Glutamatergic neuron (in vitro differentiated cells): ENCODE results near the gene SPATA31C2. TPM values are rescaled to one million over a fixed set of nuclear protein-coding genes. Genes with fewer than 3 reads are reported as not detected.

Experiments
- DNase-seq: peaks from one replicate; pipeline ENCODE4 v3.0.0; 2022
- H3K27ac Mint-ChIP-seq: one replicate; pipeline ENCODE4 v1.8.0; 2020; ENCODE audit warnings: mild to moderate bottlenecking, mixed read lengths, inconsistent platforms; ENCODE audit not compliant: unreplicated experiment
- H3K27me3 Mint-ChIP-seq: one replicate; pipeline ENCODE4 v1.8.0; 2020; ENCODE audit warnings: mild to moderate bottlenecking, moderate library complexity, mixed read lengths, inconsistent platforms; ENCODE audit not compliant: unreplicated experiment
- H3K36me3 Mint-ChIP-seq: one replicate; pipeline ENCODE4 v1.8.0; 2020; ENCODE audit warnings: mild to moderate bottlenecking, mixed read lengths, inconsistent platforms; ENCODE audit not compliant: unreplicated experiment
- H3K4me1 Mint-ChIP-seq: one replicate; pipeline ENCODE4 v1.8.0; 2020; ENCODE audit warnings: mild to moderate bottlenecking, low read depth, mixed read lengths, inconsistent platforms; ENCODE audit not compliant: unreplicated experiment
- H3K4me3 Mint-ChIP-seq: one replicate; pipeline ENCODE4 v1.8.0; 2020; ENCODE audit warnings: mild to moderate bottlenecking, mixed read lengths, inconsistent platforms; ENCODE audit not compliant: unreplicated experiment
- H3K9me3 Mint-ChIP-seq: one replicate; pipeline ENCODE4 v1.8.0; 2020; ENCODE audit warnings: mild to moderate bottlenecking, moderate library complexity, mixed read lengths, inconsistent platforms; ENCODE audit not compliant: unreplicated experiment
- CTCF ChIP-seq: fragments of 200-600 bp; sonication (generic); IDR thresholded peaks from one replicate; pipeline ENCODE4 v1.5.0; 2021; ENCODE audit not compliant: partially characterized antibody, unreplicated experiment
- total RNA-seq: library from RNA; stranded (reverse); fragmentation: NEBNext Ultra II Directional; extraction: Animal tissue kit (Norgen Biotek cat#: 25700); gene quantifications from one replicate; pipeline ENCODE4 v1.2.1, GENCODE V29; 2021; ENCODE audit not compliant: unreplicated experiment

The SPATA31C2 gene
- total RNA-seq, 1 donor from 2014 or later: not detected

- H3K36me3 Mint-ChIP-seq: no peaks in the 10 kb centered on the region
- no peak for DNase-seq
- H3K4me1 Mint-ChIP-seq: peaks cover 2% of the 10 kb centered on the region
- H3K27ac Mint-ChIP-seq: no peak overlapping the region
- peaks cover 2% of the 10 kb centered on the region for H3K9me3 Mint-ChIP-seq
- H3K4me3 Mint-ChIP-seq: no peak overlapping the region
- H3K27me3 Mint-ChIP-seq: no peaks in the 10 kb centered on the region
- no peak for TF ChIP-seq CTCF
These were observed 44.2 kb upstream of the SPATA31C2 start for GRCh38 chr9:88182501-88182900.

GRCh38 chr9:88180081-88180765 is 41.9 kb upstream of the SPATA31C2 start:
- H3K36me3 Mint-ChIP-seq: no peaks in the 10 kb centered on the region
- H3K27ac Mint-ChIP-seq: no peak overlapping the region
- H3K27me3 Mint-ChIP-seq: no peaks in the 10 kb centered on the region
- TF ChIP-seq CTCF: no peak
- peaks cover 3% of the 10 kb centered on the region for H3K4me1 Mint-ChIP-seq
- DNase-seq: no peak
- no peak overlapping the region for H3K4me3 Mint-ChIP-seq
- peaks cover 3% of the 10 kb centered on the region for H3K9me3 Mint-ChIP-seq

GRCh38 chr9:88179062-88179521 is 40.8 kb upstream of the SPATA31C2 start:
- no peak for TF ChIP-seq CTCF
- DNase-seq: no peak
- no peak overlapping the region for H3K4me3 Mint-ChIP-seq
- no peaks in the 10 kb centered on the region for H3K27me3 Mint-ChIP-seq
- H3K9me3 Mint-ChIP-seq: peaks cover 5% of the 10 kb centered on the region
- H3K27ac Mint-ChIP-seq: no peak overlapping the region
- no peaks in the 10 kb centered on the region for H3K36me3 Mint-ChIP-seq
- peaks cover 11% of the 10 kb centered on the region for H3K4me1 Mint-ChIP-seq

GRCh38 chr9:88178641-88179040 is 40.4 kb upstream of the SPATA31C2 start:
- H3K27ac Mint-ChIP-seq: no peak overlapping the region

More at GRCh38 chr9:88178641-88179040, 40.4 kb upstream of the SPATA31C2 start:
- Mint-ChIP-seq H3K36me3 (no peaks in the 10 kb centered on the region), H3K9me3 (peaks cover 5% of the 10 kb centered on the region), H3K27me3 (no peaks in the 10 kb centered on the region), H3K4me3 (no peak overlapping the region), H3K4me1 (peaks cover 11% of the 10 kb centered on the region)
- TF ChIP-seq CTCF: no peak
- no peak for DNase-seq
